ENCODE measurements around the gene DEFB114. TPM values are rescaled to one million over a fixed set of nuclear protein-coding genes. Genes with fewer than 3 reads are reported as not detected.

The DEFB114 gene
- total RNA-seq, 4 donors from 2014 or later, result not detected

DNA sequence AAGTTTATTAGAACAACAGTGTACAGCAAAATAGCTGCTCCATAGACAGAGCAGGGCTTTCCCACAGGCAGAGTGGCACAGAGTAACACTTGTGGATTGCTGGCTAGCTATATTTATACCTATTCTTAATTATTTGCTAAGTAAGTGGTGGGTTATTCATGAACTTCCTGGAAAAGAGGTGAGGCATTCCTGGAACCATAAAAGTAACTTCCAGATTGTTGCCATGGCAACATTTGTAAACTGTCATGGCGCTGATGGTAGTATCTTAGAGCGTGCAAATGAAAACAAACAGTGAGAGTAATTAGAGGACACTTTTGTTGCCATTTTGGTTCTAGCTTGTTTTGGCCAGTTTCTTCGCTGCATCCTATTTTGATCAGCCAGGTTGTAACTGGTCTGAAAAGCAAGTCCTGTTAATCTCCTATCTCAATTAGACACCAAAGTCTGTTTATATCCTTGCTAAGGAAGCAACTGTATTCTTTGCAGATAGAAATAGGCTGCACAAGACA is 23.9 kb downstream of the DEFB114 start:
- Histone ChIP-seq H3K9me3 (no peaks in the 10 kb centered on the region), H3K36me3 (no peaks in the 10 kb centered on the region), H3K27ac (no peak overlapping the region), H3K4me1 (no peaks in the 10 kb centered on the region), H3K4me3 (no peak overlapping the region), H3K27me3 (no peaks in the 10 kb centered on the region)
- in situ Hi-C loops (cut with MboI; ENCODE audit: low sequenced_read_pairs in 4 of 4), result no loop called here
- no peak for TF ChIP-seq POLR2A (IDR thresholded peaks at IDR 0.05)
- TF ChIP-seq, protein P1, sequence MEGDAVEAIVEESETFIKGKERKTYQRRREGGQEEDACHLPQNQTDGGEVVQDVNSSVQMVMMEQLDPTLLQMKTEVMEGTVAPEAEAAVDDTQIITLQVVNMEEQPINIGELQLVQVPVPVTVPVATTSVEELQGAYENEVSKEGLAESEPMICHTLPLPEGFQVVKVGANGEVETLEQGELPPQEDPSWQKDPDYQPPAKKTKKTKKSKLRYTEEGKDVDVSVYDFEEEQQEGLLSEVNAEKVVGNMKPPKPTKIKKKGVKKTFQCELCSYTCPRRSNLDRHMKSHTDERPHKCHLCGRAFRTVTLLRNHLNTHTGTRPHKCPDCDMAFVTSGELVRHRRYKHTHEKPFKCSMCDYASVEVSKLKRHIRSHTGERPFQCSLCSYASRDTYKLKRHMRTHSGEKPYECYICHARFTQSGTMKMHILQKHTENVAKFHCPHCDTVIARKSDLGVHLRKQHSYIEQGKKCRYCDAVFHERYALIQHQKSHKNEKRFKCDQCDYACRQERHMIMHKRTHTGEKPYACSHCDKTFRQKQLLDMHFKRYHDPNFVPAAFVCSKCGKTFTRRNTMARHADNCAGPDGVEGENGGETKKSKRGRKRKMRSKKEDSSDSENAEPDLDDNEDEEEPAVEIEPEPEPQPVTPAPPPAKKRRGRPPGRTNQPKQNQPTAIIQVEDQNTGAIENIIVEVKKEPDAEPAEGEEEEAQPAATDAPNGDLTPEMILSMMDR (IDR thresholded peaks at IDR 0.05 in 4 of 5, conservative IDR thresholded peaks at IDR 0.05 in 1 of 5), result no peak
- DNase-seq (no peak), ATAC-seq (no peak)
- intact Hi-C loops (cut with DNase I; ENCODE audit: low total_unique reads), result no loop called here

DNA sequence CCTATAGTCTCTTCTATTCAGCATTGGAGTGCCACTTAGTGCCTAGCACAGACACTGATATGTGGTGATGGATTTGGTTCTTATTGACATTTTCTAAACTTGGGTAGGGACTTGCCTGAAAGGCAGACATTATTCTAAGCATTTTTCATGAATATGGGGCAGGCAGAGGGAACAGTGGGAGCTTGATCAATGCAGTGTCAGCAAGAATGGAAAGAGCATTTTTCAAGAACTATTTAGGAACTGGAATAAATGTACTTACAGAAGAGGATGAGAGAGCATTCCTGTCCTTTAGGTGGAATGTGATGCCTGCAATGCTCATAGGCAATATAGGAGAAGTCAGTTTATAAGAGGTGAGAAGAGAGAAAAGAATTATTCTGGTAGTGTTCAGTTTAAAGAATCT is 26.2 kb downstream of the DEFB114 start:
- TF ChIP-seq, protein P1 (IDR thresholded peaks at IDR 0.05 in 4 of 5, conservative IDR thresholded peaks at IDR 0.05 in 1 of 5), result no peak
- no peak for TF ChIP-seq POLR2A (IDR thresholded peaks at IDR 0.05)
- in situ Hi-C loops (cut with MboI; ENCODE audit: low sequenced_read_pairs in 4 of 4), result no loop called here
- Histone ChIP-seq H3K4me1 (no peaks in the 10 kb centered on the region), H3K9me3 (no peaks in the 10 kb centered on the region), H3K27ac (no peak overlapping the region), H3K4me3 (no peak overlapping the region), H3K27me3 (no peaks in the 10 kb centered on the region), H3K36me3 (no peaks in the 10 kb centered on the region)
- ATAC-seq (no peak), DNase-seq (no peak)
- intact Hi-C loops (cut with DNase I; ENCODE audit: low total_unique reads), result no loop called here

DNA sequence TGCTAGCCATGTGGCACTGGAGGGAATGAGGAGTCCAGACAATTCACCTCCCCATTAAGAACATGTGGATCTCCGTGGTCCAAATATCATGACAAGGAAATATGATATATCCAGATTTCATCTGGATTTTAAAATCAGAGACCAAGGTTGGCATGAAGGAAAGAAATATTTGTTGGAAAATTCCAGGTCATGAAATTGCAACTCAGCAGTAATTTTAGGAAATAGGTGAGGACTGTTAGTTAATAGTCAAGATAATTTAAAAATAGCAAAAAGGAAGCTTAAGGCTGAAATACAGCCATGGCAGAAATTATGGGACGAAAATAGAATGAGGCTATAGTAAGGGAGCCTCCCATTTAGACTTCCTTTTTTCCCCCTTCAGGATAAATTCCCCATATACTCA is 26.9 kb downstream of the DEFB114 start:
- no peak overlapping the region for H3K27ac ChIP-seq
- TF ChIP-seq, protein P1 (IDR thresholded peaks at IDR 0.05 in 4 of 5, conservative IDR thresholded peaks at IDR 0.05 in 1 of 5), result no peak
- no peak for TF ChIP-seq POLR2A (IDR thresholded peaks at IDR 0.05)
- no peak overlapping the region for H3K4me3 ChIP-seq
- no peaks in the 10 kb centered on the region for H3K27me3 ChIP-seq
- DNase-seq (no peak), ATAC-seq (no peak)
- in situ Hi-C loops (cut with MboI; ENCODE audit: low sequenced_read_pairs in 4 of 4) (no loop called here), intact Hi-C loops (cut with DNase I; ENCODE audit: low total_unique reads) (no loop called here)
- no peaks in the 10 kb centered on the region for H3K4me1 ChIP-seq
- H3K9me3 ChIP-seq, result no peaks in the 10 kb centered on the region
- H3K36me3 ChIP-seq, result no peaks in the 10 kb centered on the region

DNA sequence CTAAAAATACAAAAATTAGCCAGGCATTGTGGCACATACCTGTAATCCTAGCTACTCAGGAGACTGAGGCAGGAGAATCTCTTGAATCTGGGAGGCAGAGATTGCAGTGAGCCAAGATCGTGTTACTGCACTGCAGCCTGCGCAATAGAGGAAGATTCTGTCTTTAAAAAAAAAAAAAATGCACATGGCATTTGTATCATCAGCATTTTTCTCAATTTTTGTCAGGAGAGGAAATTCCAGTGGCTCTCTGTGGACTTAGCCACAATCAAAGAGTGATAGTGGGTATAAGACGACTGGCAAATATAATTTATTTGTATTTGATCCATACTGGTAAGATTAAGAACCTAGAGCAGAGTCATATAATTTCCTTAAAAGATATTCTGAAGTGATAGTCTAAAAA is 28.6 kb downstream of the DEFB114 start:
- Histone ChIP-seq H3K27me3 (no peaks in the 10 kb centered on the region), H3K4me1 (no peaks in the 10 kb centered on the region), H3K27ac (no peak overlapping the region), H3K9me3 (no peaks in the 10 kb centered on the region), H3K36me3 (no peaks in the 10 kb centered on the region), H3K4me3 (no peak overlapping the region)
- no peak for TF ChIP-seq POLR2A (IDR thresholded peaks at IDR 0.05)
- TF ChIP-seq, protein P1 (IDR thresholded peaks at IDR 0.05 in 4 of 5, conservative IDR thresholded peaks at IDR 0.05 in 1 of 5), result no peak
- ATAC-seq (no peak), DNase-seq (no peak)
- in situ Hi-C loops (cut with MboI; ENCODE audit: low sequenced_read_pairs in 4 of 4), result no loop called here
- intact Hi-C loops (cut with DNase I; ENCODE audit: low total_unique reads), result no loop called here

DNA sequence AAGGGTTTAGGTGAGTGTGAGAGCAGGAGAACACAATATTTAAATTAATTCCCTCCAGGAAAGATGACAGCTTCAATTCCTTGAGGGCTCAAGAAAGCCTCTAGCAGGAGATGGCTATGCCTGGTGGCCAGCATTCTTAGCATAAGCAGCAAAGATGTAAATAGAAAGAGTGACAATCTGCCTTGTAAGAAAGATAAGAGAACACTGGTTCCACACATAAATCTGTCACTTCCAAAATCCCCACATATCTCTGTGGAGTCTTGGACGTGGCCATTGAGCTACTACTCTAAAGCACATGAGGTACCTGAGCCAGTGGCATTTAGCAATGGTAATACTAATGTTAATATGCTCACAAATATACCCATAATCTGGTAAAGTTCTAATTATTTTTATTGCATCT is 29.2 kb downstream of the DEFB114 start:
- DNase-seq (no peak), ATAC-seq (no peak)
- intact Hi-C loops (cut with DNase I; ENCODE audit: low total_unique reads) (no loop called here), in situ Hi-C loops (cut with MboI; ENCODE audit: low sequenced_read_pairs in 4 of 4) (no loop called here)
- no peak overlapping the region for H3K4me3 ChIP-seq
- no peak overlapping the region for H3K27ac ChIP-seq
- no peaks in the 10 kb centered on the region for H3K27me3 ChIP-seq
- H3K4me1 ChIP-seq, result no peaks in the 10 kb centered on the region
- no peaks in the 10 kb centered on the region for H3K9me3 ChIP-seq
- TF ChIP-seq, protein P1 (IDR thresholded peaks at IDR 0.05 in 4 of 5, conservative IDR thresholded peaks at IDR 0.05 in 1 of 5), result no peak
- H3K36me3 ChIP-seq, result no peaks in the 10 kb centered on the region

Measured in gastrocnemius medialis (tissue), 4 donors.